Measurements from ENCODE around the gene INTS11.

Gene INTS11

DNA sequence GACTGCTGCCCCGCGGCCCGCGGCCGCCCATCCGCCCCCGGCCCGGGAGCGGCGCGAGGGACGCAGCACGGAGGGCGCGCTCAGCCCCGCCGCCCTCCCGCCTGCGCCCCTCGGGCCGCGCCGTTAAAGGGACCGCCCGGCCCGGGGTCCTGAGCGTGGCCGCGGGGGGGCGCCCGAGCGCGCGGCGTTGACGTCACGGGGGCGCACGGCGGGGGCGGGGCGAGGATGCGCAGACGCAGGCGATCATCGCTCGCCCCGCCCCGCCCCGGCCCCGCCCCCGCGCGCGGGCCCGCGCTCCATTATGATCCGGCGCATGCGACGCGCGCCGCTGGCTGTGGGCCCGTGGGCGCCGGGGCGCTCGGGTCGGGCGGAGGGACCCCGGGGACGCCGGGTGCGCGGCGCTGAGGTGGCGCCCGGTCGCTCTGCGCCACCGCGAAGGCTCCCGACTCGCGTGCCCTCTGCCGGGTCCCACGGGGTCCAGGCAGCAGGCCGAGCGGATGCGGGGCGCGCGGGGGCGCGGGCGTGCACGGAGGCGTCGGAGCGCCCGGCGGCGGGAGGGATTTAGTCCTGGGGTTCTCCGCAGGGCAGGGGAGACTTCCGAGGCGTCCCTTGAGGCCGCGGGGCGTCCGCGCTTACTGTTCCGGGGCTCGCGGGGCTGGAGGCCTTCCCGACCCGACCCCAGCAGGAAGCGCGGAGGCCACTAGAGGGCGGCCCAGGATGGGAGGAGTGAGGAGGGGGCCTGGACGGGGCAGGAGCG lies 25.0 kb upstream of the INTS11 start, which contains the start of gene DVL1:
Gene DVL1 (minus strand): TSS at position 163 of the 757 bp plus-strand sequence. CDS start 353 bp downstream, outside the sequence.
- H3K4me1 ChIP-seq (ENCODE audit: control insufficient read depth, low read length) = peaks cover 8% of the 10 kb centered on the region
- no peaks in the 10 kb centered on the region for H3K9me2 ChIP-seq (replicated peaks; ENCODE audit: control insufficient read depth, low read length)
- H3K27ac ChIP-seq (ENCODE audit: low read depth, low read length) = peak within 1 kb of the TSS; percentile 68
- H3K27me3 ChIP-seq (ENCODE audit: control insufficient read depth, low read length) = peaks cover 13% of the 10 kb centered on the region
- peaks cover 44% of the 10 kb centered on the region for H3K79me2 ChIP-seq (ENCODE audit: control insufficient read depth, low read length)
- H3F3A ChIP-seq (ENCODE audit: control insufficient read depth, insufficient read depth) = no peaks in the 10 kb centered on the region; the same call in 1 of the 2 replicates
- TF ChIP-seq, protein P1, sequence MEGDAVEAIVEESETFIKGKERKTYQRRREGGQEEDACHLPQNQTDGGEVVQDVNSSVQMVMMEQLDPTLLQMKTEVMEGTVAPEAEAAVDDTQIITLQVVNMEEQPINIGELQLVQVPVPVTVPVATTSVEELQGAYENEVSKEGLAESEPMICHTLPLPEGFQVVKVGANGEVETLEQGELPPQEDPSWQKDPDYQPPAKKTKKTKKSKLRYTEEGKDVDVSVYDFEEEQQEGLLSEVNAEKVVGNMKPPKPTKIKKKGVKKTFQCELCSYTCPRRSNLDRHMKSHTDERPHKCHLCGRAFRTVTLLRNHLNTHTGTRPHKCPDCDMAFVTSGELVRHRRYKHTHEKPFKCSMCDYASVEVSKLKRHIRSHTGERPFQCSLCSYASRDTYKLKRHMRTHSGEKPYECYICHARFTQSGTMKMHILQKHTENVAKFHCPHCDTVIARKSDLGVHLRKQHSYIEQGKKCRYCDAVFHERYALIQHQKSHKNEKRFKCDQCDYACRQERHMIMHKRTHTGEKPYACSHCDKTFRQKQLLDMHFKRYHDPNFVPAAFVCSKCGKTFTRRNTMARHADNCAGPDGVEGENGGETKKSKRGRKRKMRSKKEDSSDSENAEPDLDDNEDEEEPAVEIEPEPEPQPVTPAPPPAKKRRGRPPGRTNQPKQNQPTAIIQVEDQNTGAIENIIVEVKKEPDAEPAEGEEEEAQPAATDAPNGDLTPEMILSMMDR (IDR thresholded peaks at IDR 0.05; ENCODE audit: low read depth, low read length, poor library complexity, severe bottlenecking) = peak; percentile 49
- no peak for TF ChIP-seq EZH2phosphoT487 (IDR thresholded peaks at IDR 0.05; ENCODE audit: borderline replicate concordance, low read length)
- H4K20me1 ChIP-seq (ENCODE audit: control insufficient read depth, insufficient read depth, low read depth, low read length) = 0 out of 2 replicates have a peak, but pooled peaks cover 4% of the 10 kb centered on the region
- peak within 1 kb of the TSS; percentile 71 for H3K4me2 ChIP-seq (ENCODE audit: low read length)
- H3K4me3 ChIP-seq (ENCODE audit: low read length) = peak within 1 kb of the TSS; percentile 87
- no peaks in the 10 kb centered on the region for H3K9me3 ChIP-seq (ENCODE audit: control insufficient read depth, insufficient read depth, low read length)
- H3K36me3 ChIP-seq (ENCODE audit: control insufficient read depth, low read length) = no peaks in the 10 kb centered on the region

DNA sequence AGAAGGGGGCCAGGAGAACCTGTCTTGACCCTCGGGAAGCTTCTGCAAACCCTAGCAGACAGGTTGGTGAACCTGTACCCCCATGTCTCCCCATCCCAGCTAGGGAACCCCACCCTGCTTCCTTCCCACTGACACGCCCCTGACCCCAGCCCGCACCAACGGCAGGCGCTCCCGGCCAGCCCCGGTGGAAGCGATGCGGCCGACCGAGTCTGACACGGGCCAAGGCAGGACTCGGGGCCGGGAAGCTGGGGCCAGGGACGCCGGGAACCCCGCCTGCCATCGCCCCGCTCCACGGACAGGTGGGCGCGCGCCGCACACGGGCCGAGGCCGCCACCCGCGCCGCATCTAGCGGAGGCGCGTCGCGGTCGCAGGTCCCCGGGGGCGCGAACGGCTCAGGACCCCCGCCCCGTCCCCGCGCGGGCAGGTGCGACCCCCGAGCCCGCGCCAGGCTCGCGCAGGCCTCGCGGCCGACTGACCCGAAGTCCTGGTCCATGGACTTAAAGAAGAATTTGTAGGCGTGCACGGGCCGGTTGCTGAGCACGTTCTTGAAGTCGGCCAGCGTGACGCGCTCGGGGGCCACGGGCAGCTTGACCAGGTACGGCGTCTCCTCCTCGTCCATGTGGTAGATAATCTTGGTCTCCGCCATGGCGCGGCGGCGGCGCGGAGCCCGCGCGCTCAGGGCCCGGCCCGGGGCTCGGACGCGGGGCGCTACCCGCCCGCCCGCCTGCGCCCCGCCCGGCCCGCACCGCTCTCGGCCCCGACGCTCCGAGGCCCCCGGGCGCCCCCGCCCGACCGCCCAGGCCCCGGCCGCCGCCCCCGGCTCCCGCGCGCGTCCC lies 24.2 kb upstream of the INTS11 start:
- H3K79me2 ChIP-seq (ENCODE audit: control insufficient read depth, low read length) = peaks cover 51% of the 10 kb centered on the region
- peaks cover 8% of the 10 kb centered on the region for H3K4me1 ChIP-seq (ENCODE audit: control insufficient read depth, low read length)
- no peak overlapping the region for H3K27ac ChIP-seq (ENCODE audit: low read depth, low read length)
- H3K36me3 ChIP-seq (ENCODE audit: control insufficient read depth, low read length) = no peaks in the 10 kb centered on the region
- H3K27me3 ChIP-seq (ENCODE audit: control insufficient read depth, low read length) = peaks cover 8% of the 10 kb centered on the region; the same call in 1 of the 2 replicates
- TF ChIP-seq, protein P1 (IDR thresholded peaks at IDR 0.05; ENCODE audit: low read depth, low read length, poor library complexity, severe bottlenecking) = no peak
- TF ChIP-seq EZH2phosphoT487 (IDR thresholded peaks at IDR 0.05; ENCODE audit: borderline replicate concordance, low read length) = no peak
- H4K20me1 ChIP-seq (ENCODE audit: control insufficient read depth, insufficient read depth, low read depth, low read length) = 0 out of 2 replicates have a peak, but pooled peaks cover 4% of the 10 kb centered on the region
- H3K9me2 ChIP-seq (replicated peaks; ENCODE audit: control insufficient read depth, low read length) = no peaks in the 10 kb centered on the region
- H3K4me2 ChIP-seq (ENCODE audit: low read length) = peak overlapping the region; percentile 69
- no peaks in the 10 kb centered on the region; the same call in 1 of the 2 replicates for H3F3A ChIP-seq (ENCODE audit: control insufficient read depth, insufficient read depth)
- no peaks in the 10 kb centered on the region for H3K9me3 ChIP-seq (ENCODE audit: control insufficient read depth, insufficient read depth, low read length)
- peak overlapping the region; percentile 79 for H3K4me3 ChIP-seq (ENCODE audit: low read length)

DNA sequence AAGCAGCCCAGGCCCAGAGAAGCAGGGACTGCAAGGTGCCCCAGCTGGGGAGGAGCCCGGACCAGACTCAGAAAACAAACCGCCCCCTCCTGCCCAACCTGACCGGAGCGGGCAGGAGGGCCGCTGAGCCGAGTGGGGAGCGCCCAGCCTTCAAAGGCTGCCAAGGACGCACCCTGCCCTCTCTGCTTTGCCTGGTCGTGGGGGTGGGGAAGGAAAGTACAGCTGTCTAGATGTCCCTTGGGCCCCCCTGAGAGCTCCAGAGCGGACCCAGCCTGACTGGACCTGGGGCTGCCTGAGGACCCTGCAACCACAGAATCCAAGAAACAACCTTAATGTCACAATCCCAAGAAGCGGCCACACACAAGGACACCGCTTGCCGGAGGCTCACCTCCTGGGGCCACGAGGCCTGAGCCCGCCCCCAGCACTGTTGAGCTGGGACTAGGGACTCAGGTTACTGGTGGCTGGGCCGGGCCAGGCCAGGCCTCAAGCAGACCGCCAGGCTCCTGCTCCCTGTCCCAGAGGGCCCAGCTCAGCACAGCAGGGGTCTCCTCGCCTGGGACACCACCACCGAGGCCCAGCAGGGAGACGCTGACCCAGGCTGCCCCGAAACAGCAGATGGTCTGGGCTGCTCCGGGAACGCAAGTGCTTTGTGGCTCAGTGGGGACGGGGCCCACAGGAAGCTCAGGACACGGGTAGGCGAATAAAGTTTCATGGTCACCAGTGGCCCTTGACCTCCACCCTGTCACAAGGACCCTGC lies 23.4 kb upstream of the INTS11 start:
- Histone ChIP-seq H3K4me1 (ENCODE audit: control insufficient read depth, low read length) (peaks cover 8% of the 10 kb centered on the region), H3K79me2 (ENCODE audit: control insufficient read depth, low read length) (peaks cover 56% of the 10 kb centered on the region), H3K4me2 (ENCODE audit: low read length) (peak overlapping the region; percentile 69), H3K4me3 (ENCODE audit: low read length) (peak overlapping the region; percentile 79), H3F3A (ENCODE audit: control insufficient read depth, insufficient read depth) (no peaks in the 10 kb centered on the region; the same call in 1 of the 2 replicates), H3K9me3 (ENCODE audit: control insufficient read depth, insufficient read depth, low read length) (no peaks in the 10 kb centered on the region), H3K36me3 (ENCODE audit: control insufficient read depth, low read length) (no peaks in the 10 kb centered on the region), H3K27ac (ENCODE audit: low read depth, low read length) (no peak overlapping the region), H3K27me3 (ENCODE audit: control insufficient read depth, low read length) (0 out of 2 replicates have a peak, but pooled peaks cover under 1% of the 10 kb centered on the region), H4K20me1 (ENCODE audit: control insufficient read depth, insufficient read depth, low read depth, low read length) (0 out of 2 replicates have a peak, but pooled peaks cover 4% of the 10 kb centered on the region), H3K9me2 (replicated peaks; ENCODE audit: control insufficient read depth, low read length) (no peaks in the 10 kb centered on the region)
- TF ChIP-seq, protein P1 (IDR thresholded peaks at IDR 0.05; ENCODE audit: low read depth, low read length, poor library complexity, severe bottlenecking) = no peak
- TF ChIP-seq EZH2phosphoT487 (IDR thresholded peaks at IDR 0.05; ENCODE audit: borderline replicate concordance, low read length) = no peak
